DND-41 (cell line): ENCODE data around the gene USH1C.

Experiments
- ATAC-seq: fragments of 200-7000 bp; cut with Tn5 transposase; 3 replicates; pipeline ENCODE4 v1.9.1; 2021; ENCODE audit warnings: low read depth; ENCODE audit not compliant: insufficient read depth
- DNase-seq: peaks from one replicate; pipeline ENCODE4 v3.0.0-alpha.2; 2020
- H2AFZ ChIP-seq: 2 replicates; pipeline ENCODE4 v1.6.0; 2012; ENCODE audit warnings: low read depth, low read length
- H3K27ac ChIP-seq: 2 replicates; pipeline ENCODE4 v1.5.1; 2012; ENCODE audit warnings: low read length, inconsistent platforms
- H3K27me3 ChIP-seq: fragments of 200-600 bp; sonication (generic); 2 replicates; pipeline ENCODE4 v1.6.0; 2012; ENCODE audit warnings: low read length, mild to moderate bottlenecking, inconsistent platforms; ENCODE audit not compliant: insufficient read depth, poor library complexity
- H3K36me3 ChIP-seq: 2 replicates; pipeline ENCODE4 v1.5.1; 2012; ENCODE audit warnings: low read length, inconsistent platforms; ENCODE audit not compliant: insufficient read depth
- H3K4me1 ChIP-seq: 2 replicates; pipeline ENCODE4 v1.5.1; 2012; ENCODE audit warnings: mild to moderate bottlenecking, low read length; ENCODE audit not compliant: insufficient read depth
- H3K4me2 ChIP-seq: 2 replicates; pipeline ENCODE4 v1.6.0; 2012; ENCODE audit warnings: mild to moderate bottlenecking, moderate library complexity, low read length, inconsistent platforms; ENCODE audit not compliant: insufficient read depth
- H3K4me3 ChIP-seq, 2 experiments: fragments of 200-600 bp in 1 of 2; shearing (Covaris generic) in 1 of 2; 2 replicates each; pipeline ENCODE4 v1.5.1; 2012 to 2016; ENCODE audit warnings: inconsistent platforms in 2 of 2, low read length in 2 of 2, mild to moderate bottlenecking in 2 of 2, low read depth in 1 of 2, moderate library complexity in 1 of 2
- H3K79me2 ChIP-seq: 2 replicates; pipeline ENCODE4 v1.6.0; 2012; ENCODE audit warnings: low read length, inconsistent platforms; ENCODE audit not compliant: insufficient read depth
- H3K9ac ChIP-seq: 2 replicates; pipeline ENCODE4 v1.6.0; 2012; ENCODE audit warnings: low read depth, mild to moderate bottlenecking, inconsistent platforms, low read length, moderate library complexity
- H3K9me3 ChIP-seq: 2 replicates; pipeline ENCODE4 v1.5.1; 2012; ENCODE audit warnings: low read length, moderate library complexity, mild to moderate bottlenecking, inconsistent platforms; ENCODE audit not compliant: insufficient read depth, severe bottlenecking
- H4K20me1 ChIP-seq: 2 replicates; pipeline ENCODE4 v1.6.0; 2012; ENCODE audit warnings: low read length; ENCODE audit not compliant: insufficient read depth
- EZH2 ChIP-seq: IDR thresholded peaks from 3 replicates; pipeline ENCODE4 v1.6.1; 2012; ENCODE audit warnings: borderline replicate concordance, low read depth, mild to moderate bottlenecking, moderate library complexity, low read length, inconsistent platforms; ENCODE audit not compliant: severe bottlenecking
- TF ChIP-seq, protein P1 (sequence below): IDR thresholded peaks from 2 replicates; pipeline ENCODE4 v1.5.1; 2012; ENCODE audit warnings: borderline replicate concordance, low read length, moderate library complexity, mild to moderate bottlenecking; ENCODE audit not compliant: poor library complexity, severe bottlenecking; ENCODE audit errors: extremely low read depth

Gene USH1C

DNA sequence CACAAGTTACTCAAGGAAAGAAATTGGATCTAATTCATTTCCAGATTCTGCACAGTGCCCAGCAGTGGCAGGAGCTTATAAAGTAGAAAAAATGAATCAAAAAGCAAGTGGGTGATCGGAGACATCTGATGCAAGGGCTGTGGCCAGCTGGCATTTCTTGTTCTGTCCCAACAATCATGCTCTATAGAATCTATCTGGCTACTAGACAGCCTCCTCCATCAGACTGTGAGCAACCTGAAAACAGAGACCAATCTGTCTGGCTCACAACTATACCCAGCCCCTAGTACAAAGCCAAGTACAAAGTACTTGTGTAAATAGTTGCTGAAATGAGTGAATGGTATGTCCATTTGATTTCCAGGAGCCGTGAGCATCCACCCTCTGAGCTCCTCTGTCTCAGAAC lies 11.4 kb downstream of the USH1C start:
- H3K27ac ChIP-seq: no peak overlapping the region
- DNase-seq (no peak), ATAC-seq (no peak)
- H3K36me3 ChIP-seq: no peaks in the 10 kb centered on the region
- no peak overlapping the region for H2AFZ ChIP-seq
- no peaks in the 10 kb centered on the region for H4K20me1 ChIP-seq
- peaks cover 19% of the 10 kb centered on the region for H3K27me3 ChIP-seq
- H3K4me1 ChIP-seq: no peaks in the 10 kb centered on the region
- H3K4me3 ChIP-seq: no peak overlapping the region
- no peaks in the 10 kb centered on the region for H3K79me2 ChIP-seq
- no peak overlapping the region for H3K4me2 ChIP-seq
- H3K9me3 ChIP-seq: no peaks in the 10 kb centered on the region
- no peak overlapping the region for H3K9ac ChIP-seq
- TF ChIP-seq, protein P1, sequence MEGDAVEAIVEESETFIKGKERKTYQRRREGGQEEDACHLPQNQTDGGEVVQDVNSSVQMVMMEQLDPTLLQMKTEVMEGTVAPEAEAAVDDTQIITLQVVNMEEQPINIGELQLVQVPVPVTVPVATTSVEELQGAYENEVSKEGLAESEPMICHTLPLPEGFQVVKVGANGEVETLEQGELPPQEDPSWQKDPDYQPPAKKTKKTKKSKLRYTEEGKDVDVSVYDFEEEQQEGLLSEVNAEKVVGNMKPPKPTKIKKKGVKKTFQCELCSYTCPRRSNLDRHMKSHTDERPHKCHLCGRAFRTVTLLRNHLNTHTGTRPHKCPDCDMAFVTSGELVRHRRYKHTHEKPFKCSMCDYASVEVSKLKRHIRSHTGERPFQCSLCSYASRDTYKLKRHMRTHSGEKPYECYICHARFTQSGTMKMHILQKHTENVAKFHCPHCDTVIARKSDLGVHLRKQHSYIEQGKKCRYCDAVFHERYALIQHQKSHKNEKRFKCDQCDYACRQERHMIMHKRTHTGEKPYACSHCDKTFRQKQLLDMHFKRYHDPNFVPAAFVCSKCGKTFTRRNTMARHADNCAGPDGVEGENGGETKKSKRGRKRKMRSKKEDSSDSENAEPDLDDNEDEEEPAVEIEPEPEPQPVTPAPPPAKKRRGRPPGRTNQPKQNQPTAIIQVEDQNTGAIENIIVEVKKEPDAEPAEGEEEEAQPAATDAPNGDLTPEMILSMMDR: no peak
- no peak for TF ChIP-seq EZH2

DNA sequence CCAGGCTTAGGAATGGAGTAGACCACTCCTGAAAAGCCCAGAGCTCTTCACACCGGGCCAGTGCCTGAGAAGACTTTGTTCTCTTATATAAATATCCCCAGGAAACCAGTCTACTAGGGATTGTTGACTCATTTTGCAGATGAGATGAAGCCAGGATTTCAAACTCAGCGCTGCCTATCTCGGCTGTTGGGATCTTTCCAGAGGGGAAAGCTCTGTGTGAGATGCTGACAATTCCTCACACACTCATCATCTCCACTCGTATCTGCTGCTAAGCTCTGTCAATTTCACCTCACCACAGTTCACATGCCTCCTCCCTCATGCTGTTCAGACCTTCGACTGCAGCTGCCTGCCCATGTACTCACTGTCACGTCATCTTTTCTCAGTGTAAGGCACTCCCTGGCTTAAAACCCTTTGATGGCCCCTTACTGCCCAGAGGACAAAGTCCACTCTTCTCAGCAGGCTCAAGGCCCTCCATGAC lies 12.5 kb downstream of the USH1C start:
- Histone ChIP-seq H3K27me3 (peaks cover 13% of the 10 kb centered on the region), H3K9me3 (no peaks in the 10 kb centered on the region), H3K4me2 (no peak overlapping the region), H3K79me2 (no peaks in the 10 kb centered on the region), H3K36me3 (no peaks in the 10 kb centered on the region), H2AFZ (no peak overlapping the region), H3K4me1 (no peaks in the 10 kb centered on the region), H3K4me3 (no peak overlapping the region), H3K9ac (no peak overlapping the region), H4K20me1 (no peaks in the 10 kb centered on the region), H3K27ac (no peak overlapping the region)
- ATAC-seq (no peak), DNase-seq (no peak)
- TF ChIP-seq, protein P1: no peak
- no peak for TF ChIP-seq EZH2

DNA sequence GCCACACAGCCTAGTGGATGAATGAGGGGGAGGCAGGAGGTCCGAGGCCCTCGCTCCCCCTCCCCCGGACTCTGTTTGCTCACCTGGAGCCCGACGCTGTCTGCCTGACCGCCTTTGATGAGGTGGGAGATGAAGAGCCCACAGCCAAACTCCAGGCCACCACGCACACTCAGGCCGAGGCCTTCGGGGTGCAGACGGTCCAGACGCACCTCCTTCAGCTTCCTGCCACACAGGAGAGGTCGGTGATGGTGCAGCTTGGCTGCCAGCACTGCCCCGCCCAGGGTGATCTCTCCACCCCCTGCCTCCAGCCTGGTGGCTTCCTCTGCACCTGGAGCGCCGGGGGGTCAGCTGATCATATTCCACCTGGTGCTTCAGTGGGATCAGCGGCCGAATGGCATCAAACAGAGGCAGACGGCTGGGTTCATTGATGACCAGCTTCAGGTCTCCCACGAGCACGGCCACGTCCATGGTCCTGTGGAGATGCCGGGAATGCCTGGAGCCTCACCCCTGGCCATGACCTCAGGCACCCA lies 13.1 kb downstream of the USH1C start:
- Histone ChIP-seq H4K20me1 (no peaks in the 10 kb centered on the region), H2AFZ (no peak overlapping the region), H3K27me3 (peaks cover 10% of the 10 kb centered on the region), H3K9me3 (no peaks in the 10 kb centered on the region), H3K4me1 (no peaks in the 10 kb centered on the region), H3K4me2 (no peak overlapping the region), H3K4me3 (no peak overlapping the region), H3K79me2 (no peaks in the 10 kb centered on the region), H3K27ac (no peak overlapping the region), H3K36me3 (no peaks in the 10 kb centered on the region), H3K9ac (no peak overlapping the region)
- TF ChIP-seq, protein P1: no peak
- no peak for TF ChIP-seq EZH2
- no peak for ATAC-seq
- DNase-seq: no peak

DNA sequence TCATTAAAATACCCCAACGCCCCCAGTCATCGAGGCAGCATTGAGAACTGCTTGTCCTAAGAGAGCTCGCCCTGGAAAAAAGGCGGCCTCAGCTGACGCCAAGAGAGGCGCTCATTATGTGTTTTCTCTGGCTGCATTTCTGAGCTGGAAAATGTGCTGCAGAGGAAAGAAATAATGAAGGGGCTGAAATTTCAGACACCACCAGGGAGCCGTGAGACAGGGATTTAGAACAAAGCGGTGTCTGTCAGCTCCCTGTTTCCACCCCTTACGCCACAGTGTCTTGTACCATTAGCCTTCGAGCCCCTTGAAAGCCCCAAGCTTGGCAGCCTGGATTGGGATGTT lies 14.4 kb downstream of the USH1C start:
- H3K36me3 ChIP-seq: no peaks in the 10 kb centered on the region
- H3K79me2 ChIP-seq: no peaks in the 10 kb centered on the region
- no peak for ATAC-seq
- no peak for TF ChIP-seq EZH2
- TF ChIP-seq, protein P1: no peak
- no peaks in the 10 kb centered on the region for H3K9me3 ChIP-seq
- H4K20me1 ChIP-seq: no peaks in the 10 kb centered on the region
- H3K27ac ChIP-seq: no peak overlapping the region
- DNase-seq: no peak
- H3K4me2 ChIP-seq: no peak overlapping the region
- H2AFZ ChIP-seq: no peak overlapping the region
- H3K27me3 ChIP-seq: peaks cover 12% of the 10 kb centered on the region
- no peak overlapping the region for H3K4me3 ChIP-seq
- H3K9ac ChIP-seq: no peak overlapping the region
- H3K4me1 ChIP-seq: no peaks in the 10 kb centered on the region
